ENCODE measurements around the gene SFXN5.

- TF ChIP-seq CTCF (conservative IDR thresholded peaks at IDR 0.05), result no peak
- no peak for TF ChIP-seq EZH2 (IDR thresholded peaks at IDR 0.05; ENCODE audit: low read depth)
Observed at GRCh38 chr2:72929010-72929409, 142.5 kb downstream of the SFXN5 start.

Measured in PC-9 (cell line).